Measurements from ENCODE around the gene ARHGEF33.

ARHGEF33 gene

DNA sequence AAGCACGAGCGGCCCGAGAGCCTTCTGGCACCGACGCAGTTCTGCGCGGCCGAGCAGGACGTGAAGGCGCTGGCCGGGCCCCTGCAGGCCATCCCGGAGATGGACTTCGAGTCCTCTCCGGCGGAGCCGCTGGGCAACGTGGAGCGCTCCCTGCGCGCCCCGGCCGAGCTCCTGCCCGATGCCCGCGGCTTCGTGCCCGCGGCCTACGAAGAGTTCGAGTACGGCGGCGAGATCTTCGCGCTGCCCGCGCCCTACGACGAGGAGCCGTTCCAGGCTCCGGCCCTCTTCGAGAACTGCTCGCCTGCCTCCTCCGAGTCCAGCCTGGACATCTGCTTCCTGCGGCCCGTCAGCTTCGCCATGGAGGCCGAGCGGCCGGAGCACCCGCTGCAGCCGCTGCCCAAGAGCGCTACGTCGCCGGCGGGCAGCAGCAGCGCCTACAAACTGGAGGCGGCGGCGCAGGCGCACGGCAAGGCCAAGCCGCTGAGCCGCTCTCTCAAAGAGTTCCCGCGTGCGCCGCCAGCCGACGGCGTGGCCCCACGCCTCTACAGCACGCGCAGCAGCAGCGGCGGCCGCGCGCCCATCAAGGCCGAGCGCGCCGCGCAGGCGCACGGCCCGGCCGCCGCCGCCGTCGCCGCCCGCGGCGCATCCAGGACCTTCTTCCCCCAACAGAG is 70.4 kb downstream of the ARHGEF33 start:
- TF ChIP-seq, protein P1, sequence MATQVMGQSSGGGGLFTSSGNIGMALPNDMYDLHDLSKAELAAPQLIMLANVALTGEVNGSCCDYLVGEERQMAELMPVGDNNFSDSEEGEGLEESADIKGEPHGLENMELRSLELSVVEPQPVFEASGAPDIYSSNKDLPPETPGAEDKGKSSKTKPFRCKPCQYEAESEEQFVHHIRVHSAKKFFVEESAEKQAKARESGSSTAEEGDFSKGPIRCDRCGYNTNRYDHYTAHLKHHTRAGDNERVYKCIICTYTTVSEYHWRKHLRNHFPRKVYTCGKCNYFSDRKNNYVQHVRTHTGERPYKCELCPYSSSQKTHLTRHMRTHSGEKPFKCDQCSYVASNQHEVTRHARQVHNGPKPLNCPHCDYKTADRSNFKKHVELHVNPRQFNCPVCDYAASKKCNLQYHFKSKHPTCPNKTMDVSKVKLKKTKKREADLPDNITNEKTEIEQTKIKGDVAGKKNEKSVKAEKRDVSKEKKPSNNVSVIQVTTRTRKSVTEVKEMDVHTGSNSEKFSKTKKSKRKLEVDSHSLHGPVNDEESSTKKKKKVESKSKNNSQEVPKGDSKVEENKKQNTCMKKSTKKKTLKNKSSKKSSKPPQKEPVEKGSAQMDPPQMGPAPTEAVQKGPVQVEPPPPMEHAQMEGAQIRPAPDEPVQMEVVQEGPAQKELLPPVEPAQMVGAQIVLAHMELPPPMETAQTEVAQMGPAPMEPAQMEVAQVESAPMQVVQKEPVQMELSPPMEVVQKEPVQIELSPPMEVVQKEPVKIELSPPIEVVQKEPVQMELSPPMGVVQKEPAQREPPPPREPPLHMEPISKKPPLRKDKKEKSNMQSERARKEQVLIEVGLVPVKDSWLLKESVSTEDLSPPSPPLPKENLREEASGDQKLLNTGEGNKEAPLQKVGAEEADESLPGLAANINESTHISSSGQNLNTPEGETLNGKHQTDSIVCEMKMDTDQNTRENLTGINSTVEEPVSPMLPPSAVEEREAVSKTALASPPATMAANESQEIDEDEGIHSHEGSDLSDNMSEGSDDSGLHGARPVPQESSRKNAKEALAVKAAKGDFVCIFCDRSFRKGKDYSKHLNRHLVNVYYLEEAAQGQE (IDR thresholded peaks at IDR 0.05; ENCODE audit: low read depth): no peak
- no peak for TF ChIP-seq YY1 (IDR thresholded peaks at IDR 0.05; ENCODE audit: low read depth)
- no peak for TF ChIP-seq CREB1 (IDR thresholded peaks at IDR 0.05; ENCODE audit: low read depth)
- TF ChIP-seq FOXM1 (IDR thresholded peaks at IDR 0.05; ENCODE audit: borderline replicate concordance, low read depth): no peak
- TF ChIP-seq NFIC (IDR thresholded peaks at IDR 0.05): no peak
- TF ChIP-seq TAF1 (IDR thresholded peaks at IDR 0.05; ENCODE audit: low read depth): no peak
- no peak for TF ChIP-seq CEBPB (IDR thresholded peaks at IDR 0.05)
- no peak for TF ChIP-seq EGR1 (IDR thresholded peaks at IDR 0.05)
- TF ChIP-seq EP300 (IDR thresholded peaks at IDR 0.05; ENCODE audit: borderline replicate concordance): no peak
- TF ChIP-seq, protein P2, sequence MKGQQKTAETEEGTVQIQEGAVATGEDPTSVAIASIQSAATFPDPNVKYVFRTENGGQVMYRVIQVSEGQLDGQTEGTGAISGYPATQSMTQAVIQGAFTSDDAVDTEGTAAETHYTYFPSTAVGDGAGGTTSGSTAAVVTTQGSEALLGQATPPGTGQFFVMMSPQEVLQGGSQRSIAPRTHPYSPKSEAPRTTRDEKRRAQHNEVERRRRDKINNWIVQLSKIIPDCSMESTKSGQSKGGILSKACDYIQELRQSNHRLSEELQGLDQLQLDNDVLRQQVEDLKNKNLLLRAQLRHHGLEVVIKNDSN (IDR thresholded peaks at IDR 0.05): no peak
- no peak for TF ChIP-seq TEAD4 (IDR thresholded peaks at IDR 0.05)
- TF ChIP-seq, protein P3, sequence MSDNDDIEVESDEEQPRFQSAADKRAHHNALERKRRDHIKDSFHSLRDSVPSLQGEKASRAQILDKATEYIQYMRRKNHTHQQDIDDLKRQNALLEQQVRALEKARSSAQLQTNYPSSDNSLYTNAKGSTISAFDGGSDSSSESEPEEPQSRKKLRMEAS (IDR thresholded peaks at IDR 0.05): no peak

DNA sequence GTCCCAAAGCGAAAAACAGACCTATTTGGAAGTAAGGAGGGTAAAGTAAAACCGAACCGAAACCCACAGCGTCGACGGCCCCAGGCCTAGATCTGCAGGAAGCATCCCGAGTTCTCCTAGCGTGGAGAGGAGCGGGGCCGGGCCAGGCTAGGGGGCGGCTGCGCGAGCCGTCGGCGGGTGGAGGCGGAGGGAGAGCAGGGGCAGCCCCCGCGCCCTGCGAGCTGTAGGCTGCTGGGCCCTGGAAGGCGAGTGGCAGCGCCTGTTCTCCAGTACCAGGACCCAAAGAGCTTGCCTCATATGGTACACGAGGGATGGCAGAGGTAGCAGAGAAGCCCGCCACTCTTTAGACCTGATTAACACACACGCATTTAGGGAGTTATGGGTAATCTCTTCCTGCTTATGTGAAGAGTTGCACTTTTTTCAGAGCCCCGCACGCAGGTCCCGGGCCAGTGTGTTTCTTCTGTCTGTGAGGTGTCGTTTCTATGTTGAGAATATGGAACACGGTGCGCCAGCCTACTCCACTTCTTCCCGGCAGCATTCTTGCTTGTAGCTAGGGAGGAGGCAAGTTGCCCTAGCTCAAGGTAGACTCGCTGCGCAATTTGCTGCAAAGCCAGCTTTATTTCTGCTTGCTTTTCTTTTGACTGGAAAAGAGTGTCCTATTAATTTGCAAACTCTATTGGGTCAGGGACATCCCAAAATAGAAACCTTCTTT is 71.1 kb downstream of the ARHGEF33 start:
- TF ChIP-seq YY1 (IDR thresholded peaks at IDR 0.05; ENCODE audit: low read depth) (no peak), FOXM1 (IDR thresholded peaks at IDR 0.05; ENCODE audit: borderline replicate concordance, low read depth) (no peak), EP300 (IDR thresholded peaks at IDR 0.05; ENCODE audit: borderline replicate concordance) (no peak), TEAD4 (IDR thresholded peaks at IDR 0.05) (no peak), TAF1 (IDR thresholded peaks at IDR 0.05; ENCODE audit: low read depth) (no peak)
- TF ChIP-seq, protein P1 (IDR thresholded peaks at IDR 0.05; ENCODE audit: low read depth): no peak
- TF ChIP-seq, protein P3 (IDR thresholded peaks at IDR 0.05): no peak
- TF ChIP-seq, protein P2 (IDR thresholded peaks at IDR 0.05): no peak

DNA sequence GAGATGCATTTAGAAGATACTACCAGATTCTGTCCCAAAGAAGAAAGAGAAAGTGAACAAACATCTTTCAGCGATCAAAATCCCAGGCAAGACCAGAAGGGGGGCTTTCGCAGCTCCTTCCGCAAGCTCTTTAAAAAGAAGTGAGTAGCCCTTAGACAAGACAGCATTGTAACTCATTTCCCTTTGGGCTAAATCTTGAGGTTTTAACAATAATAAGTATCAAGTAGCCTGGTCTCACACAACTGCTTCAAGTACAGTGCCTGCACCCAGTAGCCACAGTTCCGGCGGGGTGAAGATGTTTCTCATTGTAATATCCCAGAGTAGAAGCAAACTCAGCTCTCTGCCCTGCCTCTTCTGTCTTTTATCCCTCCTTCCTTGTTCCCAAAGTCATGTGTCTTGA is 76.3 kb downstream of the ARHGEF33 start:
- TF ChIP-seq CEBPB (IDR thresholded peaks at IDR 0.05) (no peak), CREB1 (IDR thresholded peaks at IDR 0.05; ENCODE audit: low read depth) (no peak), TAF1 (IDR thresholded peaks at IDR 0.05; ENCODE audit: low read depth) (no peak), YY1 (IDR thresholded peaks at IDR 0.05; ENCODE audit: low read depth) (no peak)
- TF ChIP-seq, protein P3 (IDR thresholded peaks at IDR 0.05): no peak
- TF ChIP-seq, protein P2 (IDR thresholded peaks at IDR 0.05): no peak

DNA sequence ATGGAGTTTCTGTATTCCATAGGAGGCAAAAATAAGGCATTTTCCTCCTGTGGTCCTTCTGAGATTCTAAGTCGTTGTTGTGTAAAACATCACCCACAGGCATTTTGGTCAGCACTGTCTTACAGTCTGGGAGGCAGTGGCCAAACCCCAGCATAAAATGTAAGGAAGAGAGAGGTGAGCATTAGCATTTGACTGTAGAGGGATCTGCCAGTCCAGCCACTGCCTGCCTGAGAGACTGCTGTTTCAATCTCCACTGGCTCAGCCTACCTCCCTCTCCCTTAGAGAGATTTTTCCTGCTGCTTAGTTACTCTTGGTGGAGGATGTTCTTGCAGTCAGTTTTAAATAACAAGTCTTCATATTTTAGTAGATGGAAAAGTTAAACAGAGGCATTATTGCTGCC is 77.0 kb downstream of the ARHGEF33 start:
- TF ChIP-seq TAF1 (IDR thresholded peaks at IDR 0.05; ENCODE audit: low read depth) (no peak), EP300 (IDR thresholded peaks at IDR 0.05; ENCODE audit: borderline replicate concordance) (no peak), ZBTB7A (IDR thresholded peaks at IDR 0.05; ENCODE audit: low read depth) (no peak), NFIC (IDR thresholded peaks at IDR 0.05) (no peak), FOXM1 (IDR thresholded peaks at IDR 0.05; ENCODE audit: borderline replicate concordance, low read depth) (no peak), RAD21 (IDR thresholded peaks at IDR 0.05; ENCODE audit: low read depth) (no peak), YY1 (IDR thresholded peaks at IDR 0.05; ENCODE audit: low read depth) (no peak), CREB1 (IDR thresholded peaks at IDR 0.05; ENCODE audit: low read depth) (no peak), TEAD4 (IDR thresholded peaks at IDR 0.05) (no peak), EGR1 (IDR thresholded peaks at IDR 0.05) (no peak), CEBPB (IDR thresholded peaks at IDR 0.05) (no peak), TCF12 (IDR thresholded peaks at IDR 0.05; ENCODE audit: low read depth) (no peak)
- TF ChIP-seq, protein P2 (IDR thresholded peaks at IDR 0.05): no peak
- TF ChIP-seq, protein P1 (IDR thresholded peaks at IDR 0.05; ENCODE audit: low read depth): no peak
- TF ChIP-seq, protein P3 (IDR thresholded peaks at IDR 0.05): no peak

Measured in Ishikawa (cell line).